Measurements from ENCODE around the gene SDS.

The SDS gene

DNA sequence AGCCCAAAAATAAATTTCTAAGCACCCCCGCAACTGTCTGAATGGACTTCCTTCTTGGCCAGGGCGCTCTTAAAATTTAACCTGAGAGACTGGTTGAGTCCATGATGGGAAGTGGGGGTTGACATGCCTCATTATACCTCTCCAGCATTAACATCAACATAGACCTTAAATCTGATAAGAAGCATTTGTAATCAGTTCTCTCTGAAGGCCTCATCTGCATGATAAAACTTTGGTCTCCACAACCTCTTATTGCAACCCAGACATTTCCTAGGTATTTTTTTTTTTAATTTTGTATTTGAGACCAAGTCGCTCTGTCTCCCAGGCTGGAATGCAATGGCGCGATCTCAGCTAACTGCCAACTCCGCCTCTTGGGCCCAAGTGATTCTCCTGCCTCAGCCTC is 58.4 kb downstream of the SDS start:
- DNase-seq: no peak
